Activated CD4-positive, alpha-beta T cell treated with anti-CD3 and anti-CD28 coated beads for 36 hours (primary cell): Measurements from ENCODE around the gene ATP9B. TPM values are rescaled to one million over a fixed set of nuclear protein-coding genes. Genes with fewer than 3 reads are reported as not detected.

Source experiments
- ATAC-seq: fragments of 200-7000 bp; cut with Tn5 transposase; one replicate; pipeline ENCODE4 v1.10.0; 2021; ENCODE audit warnings: mild to moderate bottlenecking, moderate library complexity
- CTCF ChIA-PET: fragments of 350-600 bp; sonication (Branson Sonifier 250); formaldehyde crosslinking; loops from one replicate; lab custom pipeline; 2021; ENCODE audit warnings: antibody characterized with exemption; lab: Charles Lee
- POLR2A ChIA-PET: fragments of 350-600 bp; sonication (Branson Sonifier 250); formaldehyde crosslinking; loops from one replicate; lab custom pipeline; 2021; ENCODE audit warnings: antibody characterized with exemption, inconsistent platforms; lab: Charles Lee
- DNase-seq: peaks from one replicate; pipeline ENCODE4 v3.0.0-alpha.2; 2020
- H3K27ac Mint-ChIP-seq: one replicate; pipeline ENCODE4 v1.8.0; 2021; ENCODE audit warnings: mixed read lengths
- H3K27me3 Mint-ChIP-seq: one replicate; pipeline ENCODE4 v1.8.0; 2021; ENCODE audit warnings: mixed read lengths
- H3K36me3 Mint-ChIP-seq: one replicate; pipeline ENCODE4 v1.8.0; 2021; ENCODE audit warnings: low read depth, mixed read lengths
- H3K4me1 Mint-ChIP-seq: one replicate; pipeline ENCODE4 v1.8.0; 2021; ENCODE audit warnings: mixed read lengths
- H3K4me3 Mint-ChIP-seq: one replicate; pipeline ENCODE4 v1.8.0; 2021; ENCODE audit warnings: mild to moderate bottlenecking, moderate library complexity, mixed read lengths
- H3K9me3 Mint-ChIP-seq: one replicate; pipeline ENCODE4 v1.8.0; 2021; ENCODE audit warnings: low read depth, mixed read lengths
- intact Hi-C, 2 experiments: fragments of 100-400 bp; cut with DNase I in 1 of 2; cut with micrococcal nuclease in 1 of 2; formaldehyde crosslinking; loops; one replicate each; pipeline versions ENCODE4 v1.14.2 to v1.15.1; 2022 to 2024; cut with DNase I, micrococcal nuclease
- total RNA-seq, 2 experiments: library from RNA; stranded (reverse); gene quantifications; one replicate each; pipeline ENCODE4 v1.2.3, GENCODE V29; 2021

Gene ATP9B
- total RNA-seq, 2 experiments from 2014 or later: 19.4 to 20.8 TPM

- no peak overlapping the region for H3K27ac Mint-ChIP-seq
- H3K4me3 Mint-ChIP-seq: no peak overlapping the region
- intact Hi-C loops: no loop called here
- DNase-seq (no peak), ATAC-seq (no peak)
- peaks cover 38% of the 10 kb centered on the region for H3K36me3 Mint-ChIP-seq
- ChIA-PET CTCF (interaction anchor here (1.1 kb wide), 1 partner anchor 10 kb away, joined by 3 read pairs; no protein-coding TSS in a partner anchor), POLR2A (interaction anchor here (0.6 kb wide), 1 partner anchor 88 kb away, joined by 3 read pairs; no protein-coding TSS in a partner anchor)
- H3K4me1 Mint-ChIP-seq: peaks cover 28% of the 10 kb centered on the region
- no peaks in the 10 kb centered on the region for H3K27me3 Mint-ChIP-seq
- no peaks in the 10 kb centered on the region for H3K9me3 Mint-ChIP-seq
Measured at GRCh38 chr18:79427368-79428225, 358.4 kb downstream of the ATP9B start.

Other genes with a start within 250 kb of the ATP9B start
- not detected for gene SALL3, start 89.6 kb upstream of the ATP9B start, total RNA-seq